GM21367 (cell line): ENCODE data around the gene RGS8.
A peak's percentile ranks its signal among the peaks of the same experiment; 100 is the strongest.
"Not testable (repeated sequence)": the region's sequence is repeated elsewhere in the genome, so short reads cannot be mapped to it uniquely, and the experiment has no call there.

Source experiments
- ATAC-seq: cut with Tn5 transposase; IDR thresholded peaks from one replicate; pipeline ENCODE4 v1.9.1; 2021; ENCODE audit not compliant: unreplicated experiment

The RGS8 gene

GRCh38 chr1:182702826-182703524 lies 18.6 kb upstream of the RGS8 start:
- no peak for ATAC-seq

DNA sequence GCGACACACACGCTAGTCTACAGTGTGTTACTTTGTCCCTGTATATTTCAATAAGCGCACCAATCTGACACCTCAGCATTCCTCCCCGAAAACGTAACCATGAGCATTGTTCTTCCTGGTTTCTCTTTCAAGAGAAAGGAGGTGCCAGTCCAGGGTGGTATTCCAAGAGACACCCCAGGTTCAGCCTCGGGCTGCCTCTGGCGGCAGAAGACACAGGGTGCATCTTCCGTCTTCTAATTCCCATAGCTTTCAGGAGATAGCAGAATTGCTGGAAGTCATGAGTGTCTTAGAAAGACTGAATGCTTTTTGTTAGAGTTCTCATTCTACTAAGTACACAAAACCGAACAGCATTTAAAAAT lies 15.9 kb upstream of the RGS8 start:
- ATAC-seq = no peak

DNA sequence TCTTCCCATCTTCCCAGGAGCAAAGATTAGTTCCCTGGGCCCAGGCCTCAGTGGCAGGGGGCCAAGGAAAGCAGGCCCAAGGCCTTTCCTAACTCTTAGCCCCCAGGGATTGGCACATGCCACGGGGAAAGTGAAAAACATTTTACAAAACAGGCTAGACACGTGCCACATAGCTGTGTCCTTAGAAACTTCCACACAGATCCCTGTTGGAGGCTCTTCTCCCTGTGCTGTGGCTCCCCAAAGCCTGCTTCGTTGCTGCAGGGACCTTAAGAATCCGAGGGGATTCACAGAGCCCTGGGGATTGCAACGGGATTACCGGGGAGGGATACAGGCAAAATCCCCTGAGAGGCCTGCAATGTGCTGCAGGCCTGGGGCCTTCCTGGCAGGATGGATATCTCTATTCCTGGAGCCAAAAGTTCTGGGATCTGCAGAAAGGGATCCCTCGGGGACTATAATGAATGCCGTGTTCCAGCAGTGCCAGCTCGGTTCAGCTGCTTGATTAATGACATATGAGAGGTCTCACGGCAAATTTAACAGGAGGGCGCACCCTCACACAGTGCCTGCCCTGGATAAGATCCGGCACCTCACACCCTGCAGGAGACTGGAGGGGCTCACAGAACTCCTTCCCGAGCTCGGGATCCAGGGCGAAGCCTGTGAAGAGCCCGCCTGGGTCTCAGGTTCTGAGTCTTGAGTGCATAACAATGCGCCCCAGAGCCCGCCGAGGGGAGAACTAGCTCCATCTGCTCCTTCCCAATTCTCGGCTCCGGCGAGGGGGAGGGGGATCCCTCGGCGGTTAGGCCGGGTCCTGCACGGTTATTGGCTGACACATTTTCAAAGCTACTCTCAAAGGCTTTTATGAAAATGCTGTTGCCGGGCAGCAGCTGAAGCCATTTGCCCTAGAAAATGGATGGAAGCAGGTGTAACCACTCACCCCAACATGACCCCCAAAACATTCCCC lies 15.3 kb upstream of the RGS8 start:
- no peak for ATAC-seq

DNA sequence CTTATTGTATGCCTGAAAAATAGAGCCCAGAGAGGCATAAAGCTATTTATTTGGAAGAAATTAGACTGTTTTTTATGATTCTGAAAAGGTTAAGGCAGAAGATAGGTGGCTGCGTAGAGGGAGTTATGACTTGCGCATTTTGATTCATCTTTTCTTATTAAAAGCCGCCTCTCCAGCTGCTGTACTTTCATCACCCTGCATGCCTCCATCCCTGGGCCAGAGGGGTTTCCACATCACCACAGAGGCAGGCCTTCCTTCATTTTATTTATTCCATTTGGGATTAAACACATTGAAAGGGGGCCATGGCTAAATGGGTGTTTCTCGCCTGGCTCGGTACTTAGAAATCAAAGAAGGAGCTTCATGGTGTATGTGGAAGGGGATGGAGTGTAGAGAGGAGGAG lies 14.6 kb upstream of the RGS8 start:
- ATAC-seq = no peak

DNA sequence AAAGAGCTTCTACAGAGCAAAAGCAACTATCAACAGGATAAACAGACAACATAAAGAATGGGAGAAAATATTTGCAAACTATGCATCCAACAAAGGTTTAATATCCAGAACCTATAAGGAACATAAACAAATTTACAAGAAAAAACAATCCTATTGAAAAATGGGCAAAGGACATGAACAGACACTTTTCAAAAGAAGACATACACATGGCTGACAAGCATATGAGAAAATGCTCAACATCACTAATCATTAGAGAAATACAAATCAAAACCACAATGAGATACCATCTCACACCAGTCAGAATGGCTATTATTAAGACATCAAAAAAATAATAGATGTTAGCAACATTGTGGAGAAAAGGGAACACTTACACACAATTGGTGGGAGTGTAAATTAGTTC lies 8.8 kb upstream of the RGS8 start:
- ATAC-seq = not testable (repeated sequence)

GRCh38 chr1:182690886-182691443 lies 6.6 kb upstream of the RGS8 start:
- no peak for ATAC-seq

- no peak for ATAC-seq
Observed at GRCh38 chr1:182688436-182689205, 4.2 kb upstream of the RGS8 start.

GRCh38 chr1:182687361-182687760 lies 3.0 kb upstream of the RGS8 start:
- no peak for ATAC-seq

- ATAC-seq = no peak
Observed at GRCh38 chr1:182686446-182686845, 2.1 kb upstream of the RGS8 start.

- ATAC-seq = no peak
Observed at GRCh38 chr1:182685215-182685614, 828 bp upstream of the RGS8 start.

DNA sequence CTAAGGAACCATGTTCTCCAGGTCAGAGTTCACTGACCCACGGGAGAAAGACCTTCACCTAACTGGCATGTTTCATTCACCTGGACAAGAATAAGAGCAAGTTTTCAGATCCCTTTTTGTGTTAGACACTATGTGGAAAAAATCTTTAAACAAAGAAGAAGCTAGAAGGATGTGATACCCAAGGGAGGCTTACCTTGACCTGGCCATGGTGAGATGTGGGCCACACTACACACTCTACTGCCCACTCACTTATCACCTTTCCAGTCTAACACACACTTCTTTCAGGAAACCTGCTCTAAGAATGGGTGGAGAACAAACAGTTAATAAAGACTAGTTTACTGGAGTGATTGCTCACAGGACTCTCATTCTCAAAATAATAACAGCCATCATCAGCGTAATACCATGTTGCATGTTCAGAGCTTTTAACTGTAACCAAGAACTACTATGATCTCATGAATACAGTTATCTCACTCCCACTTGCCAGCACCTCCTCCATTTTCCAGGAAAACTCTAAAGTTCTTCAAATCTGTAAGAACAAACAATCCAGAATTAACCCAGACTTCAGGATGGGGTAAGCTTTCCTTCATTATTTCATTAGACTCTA lies 1.4 kb downstream of the RGS8 start:
- no peak for ATAC-seq

DNA sequence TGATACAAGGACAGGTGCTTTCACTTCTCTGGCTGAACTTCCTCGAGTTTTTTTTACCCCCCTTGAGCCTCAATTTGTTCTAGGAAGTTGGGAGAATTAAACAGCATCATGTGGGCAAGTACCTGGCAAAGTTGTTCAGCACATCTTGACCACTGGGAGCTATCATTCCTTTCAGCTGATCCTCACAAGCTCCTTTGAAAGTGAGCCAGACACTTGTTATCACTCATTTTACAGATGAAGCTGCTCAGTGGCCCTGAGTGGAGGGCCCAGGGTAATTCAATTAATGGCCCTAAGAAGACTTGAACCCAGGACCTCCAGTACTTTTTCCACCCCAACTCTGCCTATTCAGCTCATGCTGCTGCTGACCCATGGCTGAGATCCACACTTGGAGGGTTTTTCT lies 2.0 kb downstream of the RGS8 start:
- no peak for ATAC-seq

GRCh38 chr1:182681568-182681912 lies 2.8 kb downstream of the RGS8 start:
- ATAC-seq = no peak

GRCh38 chr1:182680901-182681567 lies 3.4 kb downstream of the RGS8 start:
- ATAC-seq = no peak

GRCh38 chr1:182680408-182680807 lies 4.0 kb downstream of the RGS8 start:
- ATAC-seq = no peak

- no peak for ATAC-seq
Observed at GRCh38 chr1:182679684-182680083, 4.7 kb downstream of the RGS8 start.

DNA sequence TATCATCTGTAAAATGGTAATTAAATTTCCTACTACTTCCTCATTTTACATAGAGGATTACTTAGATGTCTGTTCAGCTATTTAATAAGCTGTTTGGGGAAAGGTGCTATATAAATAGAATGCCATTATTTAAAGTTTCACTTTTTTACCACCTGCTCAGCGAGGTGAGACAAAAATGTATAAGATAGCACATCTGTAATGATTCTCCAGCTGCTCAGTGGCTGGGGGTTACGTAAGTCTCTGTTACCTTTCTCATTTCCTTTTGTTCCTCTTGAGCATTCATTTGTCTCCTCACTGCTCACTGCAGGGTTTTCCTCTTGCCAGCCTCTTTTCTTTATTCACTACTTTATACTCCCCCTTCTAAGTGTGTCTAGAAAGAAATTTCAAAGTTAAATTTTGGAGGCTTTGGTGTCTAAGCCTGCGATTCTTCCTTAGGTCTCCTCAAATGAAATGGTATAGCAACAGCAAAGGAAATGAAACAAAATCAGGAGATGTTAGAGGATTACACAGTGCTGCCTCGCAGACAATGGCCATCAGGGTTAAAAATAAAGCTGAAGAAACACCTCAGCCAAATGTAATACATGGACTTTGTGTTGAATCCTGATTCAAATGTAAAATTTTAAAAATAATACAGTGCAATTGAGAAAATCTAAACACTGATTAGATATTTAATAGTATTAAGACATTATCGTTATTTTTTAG lies 6.8 kb downstream of the RGS8 start:
- ATAC-seq = peak; percentile 86

GRCh38 chr1:182676274-182676673 lies 8.1 kb downstream of the RGS8 start:
- ATAC-seq = no peak

- no peak for ATAC-seq
Observed at GRCh38 chr1:182674346-182675246, 9.8 kb downstream of the RGS8 start.
